Endodermal cell (in vitro differentiated cells): ENCODE results near the gene NR5A1. TPM values are rescaled to one million over a fixed set of nuclear protein-coding genes. Genes with fewer than 3 reads are reported as not detected.

ENCODE experiments used
- DNase-seq: peaks from one replicate; pipeline ENCODE4 v3.0.0-alpha.2; 2017
- H3K27ac ChIP-seq: 2 replicates; pipeline ENCODE4 v1.5.1; 2013; ENCODE audit warnings: mild to moderate bottlenecking, low read depth, low read length, moderate library complexity
- H3K27me3 ChIP-seq: 2 replicates; pipeline ENCODE4 v1.6.1; 2013; ENCODE audit warnings: mild to moderate bottlenecking, low read length, moderate library complexity; ENCODE audit not compliant: insufficient read depth, control insufficient read depth, poor library complexity, severe bottlenecking
- H3K36me3 ChIP-seq: 2 replicates; pipeline ENCODE4 v1.7.0; 2013; ENCODE audit warnings: mild to moderate bottlenecking, low read length, moderate library complexity; ENCODE audit not compliant: control insufficient read depth, insufficient read depth
- H3K4me1 ChIP-seq: one replicate; pipeline ENCODE4 v1.7.0; 2013; ENCODE audit warnings: low read length; ENCODE audit not compliant: control insufficient read depth, insufficient read depth
- H3K4me3 ChIP-seq: 2 replicates; pipeline ENCODE4 v1.5.1; 2013; ENCODE audit warnings: mild to moderate bottlenecking, low read length, moderate library complexity
- H3K9ac ChIP-seq: 2 replicates; pipeline ENCODE4 v1.6.1; 2013; ENCODE audit warnings: mild to moderate bottlenecking, low read length, moderate library complexity; ENCODE audit not compliant: poor library complexity, severe bottlenecking; ENCODE audit errors: extremely low read depth
- H3K9me3 ChIP-seq: 2 replicates; pipeline ENCODE4 v1.6.1; 2013; ENCODE audit warnings: mild to moderate bottlenecking, low read length, moderate library complexity; ENCODE audit not compliant: control insufficient read depth
- H3K27ac Mint-ChIP-seq: 2 replicates; pipeline ENCODE4 v1.8.0; 2020; ENCODE audit warnings: mixed read lengths
- H3K27me3 Mint-ChIP-seq: 2 replicates; pipeline ENCODE4 v1.8.0; 2021; ENCODE audit warnings: mild to moderate bottlenecking, mixed read lengths; ENCODE audit not compliant: insufficient read depth
- H3K36me3 Mint-ChIP-seq: 2 replicates; pipeline ENCODE4 v1.8.0; 2020; ENCODE audit warnings: low read depth, mixed read lengths
- H3K4me1 Mint-ChIP-seq: 2 replicates; pipeline ENCODE4 v1.8.0; 2020; ENCODE audit warnings: mixed read lengths
- H3K4me3 Mint-ChIP-seq: 2 replicates; pipeline ENCODE4 v1.8.0; 2020; ENCODE audit warnings: mild to moderate bottlenecking, moderate library complexity, mixed read lengths
- H3K9me3 Mint-ChIP-seq: 2 replicates; pipeline ENCODE4 v1.8.0; 2020; ENCODE audit warnings: mild to moderate bottlenecking, mixed read lengths
- WGBS, 2 experiments: methylation state at CpG; one replicate each; pipeline versions ENCODE4 v1.1.5 to v1.1.7; 2013; ENCODE audit warnings: missing lambda C conversion rate in 2 of 2, mixed read lengths in 1 of 2; ENCODE audit not compliant: insufficient coverage in 1 of 2, insufficient read length in 1 of 2; 5-methylcytosine and 5-hydroxymethylcytosine counted together
- total RNA-seq, 2 donors: library from RNA; stranded (reverse); fragmentation: NEBNext Ultra II Directional in 1 of 2; extraction: Animal tissue kit (Norgen Biotek cat#: 25700) in 1 of 2; gene quantifications; 2 replicates in 1 of 2; 3 replicates in 1 of 2; pipeline ENCODE4 v1.2.1, GENCODE V29; 2021
- TF ChIP-seq, protein P1 (sequence below): fragments of 200-600 bp; sonication (generic); conservative IDR thresholded peaks from 2 replicates; pipeline ENCODE4 v1.5.0; 2021; ENCODE audit warnings: antibody characterized with exemption, mild to moderate bottlenecking

NR5A1 gene
- total RNA-seq, 2 donors from 2014 or later, result 0.37 TPM; not detected in 1

DNA sequence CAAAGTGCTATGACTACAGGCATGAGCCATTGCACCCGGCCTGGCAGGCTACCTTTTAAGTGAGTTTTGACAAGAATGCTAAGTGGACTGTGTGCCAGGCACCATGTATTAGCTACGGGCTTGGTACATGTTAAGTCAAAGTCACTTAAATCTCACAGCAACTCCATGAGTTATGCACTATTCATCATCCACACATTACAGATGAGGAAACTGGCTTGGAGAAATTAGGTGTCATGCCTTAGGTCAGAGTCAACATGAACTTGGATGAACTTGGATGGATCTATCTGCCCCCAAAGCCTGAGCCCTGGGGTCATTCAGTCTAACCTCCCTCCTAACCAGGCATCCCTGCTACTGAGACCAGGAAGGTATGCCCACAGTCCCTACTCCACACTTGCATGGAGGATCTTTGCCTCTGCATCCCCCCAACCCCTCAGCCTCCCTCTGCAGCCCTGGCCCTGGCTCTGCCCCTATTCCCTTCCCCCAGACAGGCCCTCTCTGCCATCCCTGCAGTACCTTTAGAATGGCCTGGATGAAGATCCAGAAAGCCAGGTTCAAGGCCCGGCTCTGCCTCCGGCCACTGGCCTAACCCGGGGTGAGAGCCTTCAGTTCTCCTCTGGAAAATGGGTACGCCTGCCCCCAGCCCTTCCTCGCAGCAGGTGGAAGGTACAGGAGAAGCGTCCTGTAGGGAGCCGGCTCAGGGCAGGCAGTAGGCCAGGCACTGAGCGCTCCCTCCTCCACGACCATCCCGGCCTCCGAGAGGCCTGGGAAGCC lies 57.6 kb downstream of the NR5A1 start:
- no peak overlapping the region for H3K4me3 Mint-ChIP-seq
- H3K9me3 ChIP-seq, result no peaks in the 10 kb centered on the region
- no peaks in the 10 kb centered on the region for H3K36me3 Mint-ChIP-seq
- TF ChIP-seq, protein P1, sequence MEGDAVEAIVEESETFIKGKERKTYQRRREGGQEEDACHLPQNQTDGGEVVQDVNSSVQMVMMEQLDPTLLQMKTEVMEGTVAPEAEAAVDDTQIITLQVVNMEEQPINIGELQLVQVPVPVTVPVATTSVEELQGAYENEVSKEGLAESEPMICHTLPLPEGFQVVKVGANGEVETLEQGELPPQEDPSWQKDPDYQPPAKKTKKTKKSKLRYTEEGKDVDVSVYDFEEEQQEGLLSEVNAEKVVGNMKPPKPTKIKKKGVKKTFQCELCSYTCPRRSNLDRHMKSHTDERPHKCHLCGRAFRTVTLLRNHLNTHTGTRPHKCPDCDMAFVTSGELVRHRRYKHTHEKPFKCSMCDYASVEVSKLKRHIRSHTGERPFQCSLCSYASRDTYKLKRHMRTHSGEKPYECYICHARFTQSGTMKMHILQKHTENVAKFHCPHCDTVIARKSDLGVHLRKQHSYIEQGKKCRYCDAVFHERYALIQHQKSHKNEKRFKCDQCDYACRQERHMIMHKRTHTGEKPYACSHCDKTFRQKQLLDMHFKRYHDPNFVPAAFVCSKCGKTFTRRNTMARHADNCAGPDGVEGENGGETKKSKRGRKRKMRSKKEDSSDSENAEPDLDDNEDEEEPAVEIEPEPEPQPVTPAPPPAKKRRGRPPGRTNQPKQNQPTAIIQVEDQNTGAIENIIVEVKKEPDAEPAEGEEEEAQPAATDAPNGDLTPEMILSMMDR, result no peak
- peaks cover 6% of the 10 kb centered on the region for H3K4me1 ChIP-seq
- peaks cover 37% of the 10 kb centered on the region for H3K27me3 ChIP-seq
- no peaks in the 10 kb centered on the region for H3K36me3 ChIP-seq
- 93 to 98% methylated on average over 6 to 13 of the region's 13 CpGs for WGBS, 2 experiments
- peaks cover 8% of the 10 kb centered on the region for H3K4me1 Mint-ChIP-seq
- no peak overlapping the region for H3K4me3 ChIP-seq
- no peak overlapping the region for H3K27ac ChIP-seq
- no peak overlapping the region for H3K9ac ChIP-seq
- H3K27me3 Mint-ChIP-seq, result peaks cover 37% of the 10 kb centered on the region
- no peak overlapping the region for H3K27ac Mint-ChIP-seq
- no peaks in the 10 kb centered on the region for H3K9me3 Mint-ChIP-seq
- no peak for DNase-seq

DNA sequence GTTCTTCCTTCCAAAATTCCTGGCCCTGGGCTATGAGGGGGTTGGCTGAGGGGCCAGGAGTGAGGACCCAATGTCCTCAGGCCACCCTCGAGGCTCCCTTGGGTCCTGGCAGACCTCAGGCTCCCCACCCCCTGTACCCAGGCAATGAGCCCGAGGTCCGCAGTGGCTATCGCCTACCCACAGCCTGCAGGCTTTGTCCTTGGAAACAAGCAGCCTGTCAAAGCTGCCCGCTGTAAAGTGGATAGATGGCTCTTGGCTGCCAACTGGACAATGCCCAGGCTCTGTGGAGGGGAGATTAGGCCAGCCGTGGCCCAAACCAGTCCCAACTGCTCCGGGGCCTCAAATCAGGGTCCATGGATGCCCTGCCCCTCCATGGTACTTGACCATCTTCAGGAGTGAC lies 59.2 kb downstream of the NR5A1 start:
- 85 to 96% methylated on average over 7 of the region's 7 CpGs for WGBS, 2 experiments
- peaks cover 27% of the 10 kb centered on the region for H3K27me3 Mint-ChIP-seq
- H3K27ac Mint-ChIP-seq, result no peak overlapping the region
- no peaks in the 10 kb centered on the region for H3K36me3 Mint-ChIP-seq
- H3K4me3 Mint-ChIP-seq, result no peak overlapping the region
- no peak for DNase-seq
- Histone ChIP-seq H3K27ac (no peak overlapping the region), H3K27me3 (peaks cover 27% of the 10 kb centered on the region), H3K9ac (no peak overlapping the region), H3K4me3 (no peak overlapping the region), H3K4me1 (peaks cover 6% of the 10 kb centered on the region), H3K9me3 (no peaks in the 10 kb centered on the region), H3K36me3 (no peaks in the 10 kb centered on the region)
- TF ChIP-seq, protein P1, result no peak
- H3K9me3 Mint-ChIP-seq, result no peaks in the 10 kb centered on the region
- peaks cover 8% of the 10 kb centered on the region for H3K4me1 Mint-ChIP-seq

DNA sequence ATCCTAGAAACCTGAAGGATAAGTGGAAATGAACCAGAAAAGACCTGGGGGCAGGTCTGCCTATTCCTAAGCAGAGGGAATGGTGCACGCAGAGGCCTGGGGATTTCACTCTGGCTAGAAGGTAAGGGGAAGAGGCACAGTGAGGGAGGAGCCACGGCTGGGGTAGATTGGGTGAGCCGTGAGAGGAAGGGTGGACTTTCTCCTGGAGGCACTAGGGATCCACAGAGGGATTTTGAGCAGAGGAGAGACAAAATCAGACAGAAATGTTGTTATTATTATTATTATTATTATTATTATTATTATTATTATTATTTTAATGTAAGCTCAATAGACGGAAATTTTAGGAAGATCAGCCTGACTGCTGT lies 59.9 kb downstream of the NR5A1 start:
- TF ChIP-seq, protein P1, result no peak
- Mint-ChIP-seq H3K9me3 (no peaks in the 10 kb centered on the region), H3K36me3 (no peaks in the 10 kb centered on the region), H3K27me3 (peaks cover 21% of the 10 kb centered on the region), H3K4me1 (peaks cover 8% of the 10 kb centered on the region), H3K4me3 (no peak overlapping the region), H3K27ac (no peak overlapping the region)
- WGBS, 2 experiments, result 83 to 100% methylated on average over 1 to 4 of the region's 4 CpGs
- Histone ChIP-seq H3K9me3 (no peaks in the 10 kb centered on the region), H3K27me3 (peaks cover 20% of the 10 kb centered on the region), H3K27ac (no peak overlapping the region), H3K4me3 (no peak overlapping the region), H3K9ac (no peak overlapping the region), H3K4me1 (peaks cover 6% of the 10 kb centered on the region), H3K36me3 (no peaks in the 10 kb centered on the region)
- no peak for DNase-seq
